ENCODE measurements around the gene PPM1A.

PPM1A gene

DNA sequence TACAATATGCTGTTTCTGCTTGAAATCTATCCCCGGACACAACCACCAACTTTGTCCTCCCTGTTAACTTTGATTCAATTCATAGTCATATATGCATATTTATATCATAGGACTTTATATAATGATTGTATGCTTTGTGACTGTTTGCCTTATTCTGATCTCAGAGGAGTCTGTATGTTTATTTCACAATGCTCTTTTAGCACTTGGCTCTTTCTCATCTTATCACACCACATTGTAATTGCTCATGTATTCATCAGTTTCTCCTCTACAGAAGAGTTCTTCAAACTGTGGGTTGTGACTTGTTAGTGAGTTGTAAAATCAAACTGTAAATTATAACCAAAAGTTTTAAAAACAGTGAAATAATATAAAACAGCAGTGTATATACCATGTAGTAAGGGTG lies 21.7 kb upstream of the PPM1A start:
- DNase-seq, result no peak

GRCh38 chr14:60229614-60230013 lies 19.4 kb upstream of the PPM1A start:
- no peak for DNase-seq

DNA sequence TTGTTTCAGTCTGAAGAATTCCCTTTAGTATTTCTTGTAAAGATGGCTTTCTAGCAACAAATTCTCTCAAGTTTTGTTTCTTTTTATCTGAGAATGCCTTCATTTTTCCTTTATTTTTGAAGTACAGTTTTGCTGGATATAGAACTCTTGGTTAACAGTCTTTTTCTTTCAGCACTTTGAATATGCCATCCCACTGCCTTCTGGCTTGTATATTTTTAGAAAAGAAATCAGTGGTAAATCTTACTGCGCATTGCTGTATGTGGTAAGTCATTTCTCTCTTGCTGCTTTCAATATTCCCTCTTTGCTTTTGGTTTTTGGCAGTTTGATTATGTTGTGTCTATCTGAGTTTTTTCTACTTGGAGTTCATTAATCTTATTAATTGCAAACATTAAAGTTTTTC lies 16.8 kb upstream of the PPM1A start:
- DNase-seq, result no peak

DNA sequence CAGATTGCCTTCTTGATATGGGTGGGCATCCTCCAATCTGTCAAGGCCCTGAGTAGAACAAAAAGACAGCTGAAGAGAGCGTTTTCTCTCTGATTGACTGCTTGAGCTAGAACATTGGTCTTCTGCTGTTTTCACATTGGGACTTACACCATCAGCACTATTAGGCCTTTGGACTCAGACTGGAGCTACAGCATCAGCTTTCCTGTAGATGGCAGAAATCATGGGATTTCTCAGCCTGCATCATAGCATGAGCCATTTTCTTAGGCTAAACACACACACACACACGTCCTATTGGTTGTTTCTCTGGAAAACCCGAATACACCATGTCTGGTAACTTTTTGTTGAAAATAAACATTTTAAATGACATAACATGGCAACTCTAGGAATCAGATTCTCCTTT lies 15.8 kb upstream of the PPM1A start:
- no peak for DNase-seq

DNA sequence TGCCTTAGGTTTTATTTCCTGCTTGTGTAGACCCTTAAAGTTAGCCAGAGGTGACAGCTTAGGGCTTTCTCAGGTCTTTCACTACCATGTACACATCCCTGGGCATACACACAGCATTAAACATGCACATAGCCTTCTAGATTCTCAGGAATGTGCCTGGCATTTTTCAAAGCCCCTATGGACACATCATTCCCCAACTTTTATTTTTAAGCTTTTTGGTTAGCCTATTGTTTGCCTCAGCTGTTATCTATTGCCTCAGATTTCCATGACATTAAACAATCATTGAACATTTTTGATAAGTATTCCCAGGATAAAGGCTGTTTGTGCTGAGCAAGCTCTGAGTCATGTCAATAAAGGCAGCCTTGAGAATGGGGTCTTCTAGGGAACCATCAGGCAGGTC lies 15.1 kb upstream of the PPM1A start:
- DNase-seq, result no peak

DNA sequence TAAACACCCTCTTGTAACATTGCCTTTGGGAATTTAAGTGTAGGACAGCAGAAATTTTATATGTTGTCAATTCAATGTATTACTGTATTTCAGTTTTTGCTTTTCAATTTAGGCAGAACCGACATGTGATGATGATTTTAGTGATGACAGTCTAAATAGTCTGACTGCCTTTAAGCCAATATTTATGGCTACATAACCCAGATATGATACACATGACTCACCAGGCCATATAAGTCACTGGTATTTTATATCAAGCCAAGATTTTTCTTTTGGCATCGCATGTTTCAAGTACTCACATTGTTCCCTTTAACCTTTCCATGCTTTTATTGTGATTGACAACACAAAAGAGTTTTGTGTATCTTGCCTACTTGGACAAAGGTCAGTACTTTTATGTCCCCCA lies 13.6 kb upstream of the PPM1A start:
- no peak for DNase-seq

- no peak for DNase-seq
Measured at GRCh38 chr14:60238955-60239354, 10.1 kb upstream of the PPM1A start.

GRCh38 chr14:60240139-60240856 lies 8.7 kb upstream of the PPM1A start:
- DNase-seq, result no peak

GRCh38 chr14:60241091-60241490 lies 7.9 kb upstream of the PPM1A start:
- DNase-seq, result no peak

- DNase-seq, result no peak
Measured at GRCh38 chr14:60242429-60242828, 6.6 kb upstream of the PPM1A start.

DNA sequence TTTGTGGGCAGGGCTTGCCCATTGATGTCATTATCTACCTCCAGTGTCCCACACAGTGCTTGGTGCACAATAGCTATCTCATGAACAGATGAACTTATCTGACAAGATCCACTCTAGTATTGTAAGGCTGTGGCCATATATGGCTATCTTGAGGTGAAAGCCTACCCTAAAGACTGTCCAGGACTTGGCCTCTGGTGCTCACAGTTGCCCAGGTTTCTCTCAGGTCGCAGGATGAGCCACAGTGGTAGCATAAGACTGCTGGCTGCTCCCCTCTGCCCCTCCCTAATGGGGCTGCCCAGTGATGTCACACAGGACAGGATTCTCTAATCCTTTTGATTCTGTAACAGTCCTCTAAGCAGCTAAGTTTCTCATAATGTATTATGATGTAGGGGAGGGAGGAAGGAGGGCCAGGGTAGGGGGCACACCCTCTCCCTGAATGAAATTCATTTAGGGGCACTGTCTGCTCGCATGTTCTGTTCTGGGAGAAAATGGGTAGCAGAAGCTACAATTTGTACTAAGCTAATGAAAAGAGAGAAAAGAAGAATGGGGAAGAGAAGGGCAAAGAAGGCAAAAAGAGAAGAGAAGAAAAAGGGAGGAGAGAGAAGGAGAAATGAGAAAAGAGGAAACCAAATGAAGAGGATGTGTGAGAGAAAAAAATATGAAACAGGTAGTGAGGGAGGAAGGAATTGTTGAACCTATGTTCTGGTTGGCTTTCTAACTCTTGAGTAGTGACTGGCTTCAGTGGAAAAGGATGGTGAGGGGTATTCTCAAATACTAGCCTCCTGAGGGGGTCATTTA lies 3.4 kb upstream of the PPM1A start:
- DNase-seq, result peak; percentile 19

DNA sequence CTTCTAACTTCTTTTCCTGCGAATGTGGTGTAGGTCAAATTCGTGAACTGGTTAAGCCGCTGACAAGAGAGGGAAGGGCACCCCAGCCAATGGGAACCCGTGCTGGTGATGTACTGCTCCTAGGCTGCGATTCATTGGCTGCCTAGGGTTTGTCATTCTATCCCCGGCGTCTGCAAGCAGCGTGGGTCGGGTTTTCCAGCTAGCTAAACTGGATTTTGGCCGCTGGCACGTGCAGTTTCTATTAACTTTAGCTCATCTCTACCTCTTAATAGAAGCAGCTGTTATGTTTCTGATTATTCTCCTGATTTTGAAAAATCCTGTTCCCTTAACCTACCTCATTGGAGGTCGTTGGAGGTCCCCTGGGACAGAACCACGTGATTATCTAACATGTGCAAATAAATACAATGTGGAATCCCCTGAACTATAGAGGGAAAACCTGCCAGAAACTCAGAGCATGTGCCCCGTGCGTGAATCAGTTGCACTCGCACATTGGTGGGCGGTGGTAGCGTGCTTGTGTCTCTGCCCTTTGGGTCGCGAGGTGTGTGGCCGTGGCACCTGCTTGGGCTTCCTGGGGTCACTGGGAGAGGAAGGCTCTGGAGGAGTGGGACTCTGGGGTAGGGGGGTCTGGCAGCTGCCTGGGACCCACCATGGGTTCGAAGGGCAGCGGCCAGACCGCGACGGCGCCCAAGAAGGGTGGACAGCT lies 876 bp upstream of the PPM1A start:
- peak; percentile 78 for DNase-seq

DNA sequence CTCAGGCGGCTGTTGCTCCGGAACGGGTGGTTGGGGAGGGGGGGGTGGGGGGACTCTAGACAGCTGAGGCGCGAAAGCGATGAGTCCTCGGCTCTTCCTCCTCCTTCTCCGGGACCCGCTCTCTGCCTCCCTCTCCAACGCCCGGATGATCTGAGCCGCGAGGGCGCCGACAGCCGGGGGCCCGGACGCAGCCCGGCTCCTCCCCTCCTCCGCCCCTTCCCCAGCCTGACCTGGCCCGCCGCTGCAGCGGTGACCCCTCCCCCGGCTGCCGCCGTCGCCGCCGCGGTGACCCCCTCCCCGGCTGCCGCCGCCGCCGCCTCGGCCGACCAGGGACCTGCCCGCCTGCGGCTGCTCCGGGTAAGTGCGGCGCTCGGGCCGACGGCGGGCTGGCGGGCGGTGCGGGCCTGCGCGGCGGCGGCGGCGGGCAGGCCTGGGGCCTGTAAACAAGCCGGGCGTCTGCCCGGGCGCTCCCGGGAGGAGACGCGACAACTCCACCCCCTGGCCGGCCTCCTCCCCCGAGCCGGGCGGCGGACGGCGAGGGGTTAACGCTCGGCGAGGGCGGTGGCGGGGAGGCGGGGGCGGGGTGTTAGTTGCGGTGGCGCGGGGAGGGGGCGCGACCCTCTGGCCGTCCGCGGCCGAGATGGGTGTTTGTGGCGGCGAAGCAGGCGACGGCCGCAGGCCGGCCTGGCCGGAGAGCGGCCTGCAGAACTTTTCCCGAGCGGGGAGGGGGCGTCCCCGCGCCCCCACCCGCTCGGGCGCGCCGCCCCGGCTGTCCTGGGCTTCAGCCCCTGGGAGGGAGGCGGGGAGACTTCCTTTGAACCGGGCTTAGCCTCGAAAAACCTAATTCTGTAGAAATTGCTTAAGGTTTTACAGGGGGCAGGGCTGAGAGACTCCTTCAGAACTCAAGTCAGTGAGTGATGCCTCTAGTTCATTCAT lies 568 bp downstream of the PPM1A start:
- peak; percentile 69 for DNase-seq

- no peak for DNase-seq
Measured at GRCh38 chr14:60250257-60251035, 1.4 kb downstream of the PPM1A start.

GRCh38 chr14:60251877-60252276 lies 2.9 kb downstream of the PPM1A start:
- DNase-seq, result no peak

- DNase-seq, result no peak
Measured at GRCh38 chr14:60252630-60253029, 3.6 kb downstream of the PPM1A start.

DNA sequence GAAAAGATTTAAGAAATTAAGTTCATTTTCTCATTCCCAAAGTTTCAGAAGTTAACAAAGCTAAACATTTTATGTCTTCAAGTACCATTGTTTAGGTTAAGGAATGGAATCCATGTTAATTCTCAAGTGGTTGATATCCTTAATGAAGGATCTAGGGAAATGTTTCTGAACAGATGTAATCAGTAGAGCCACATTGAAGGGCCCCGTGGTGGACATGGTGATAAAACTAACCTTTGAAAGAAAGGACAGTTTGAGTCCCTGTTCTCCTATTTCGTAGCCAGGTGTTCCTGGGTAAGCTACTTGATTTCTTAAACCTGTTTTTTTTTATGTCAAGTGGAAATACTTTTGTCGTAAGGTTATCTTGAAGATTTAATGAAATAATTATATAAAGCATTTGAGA lies 4.6 kb downstream of the PPM1A start:
- DNase-seq, result no peak

- DNase-seq, result no peak
Measured at GRCh38 chr14:60254176-60254575, 5.2 kb downstream of the PPM1A start.

DNA sequence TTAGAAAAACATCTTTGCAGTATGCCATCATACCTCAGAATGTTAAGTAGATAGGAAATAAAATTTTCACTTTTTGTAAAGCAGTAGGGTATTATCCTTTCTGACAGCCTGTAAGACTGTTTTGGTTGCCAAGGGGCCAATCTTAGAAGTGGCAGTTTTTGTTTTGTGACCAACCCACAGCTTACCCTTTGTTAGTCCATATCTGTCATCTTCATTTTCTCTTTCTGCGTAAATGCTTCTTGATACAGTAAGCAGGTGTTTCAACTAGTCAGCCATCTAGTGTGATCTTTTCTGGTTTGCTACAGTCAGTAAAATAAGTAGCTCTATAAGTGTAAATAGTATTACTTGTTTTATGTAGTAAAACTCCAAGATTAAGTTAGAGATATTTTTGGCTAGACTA lies 8.8 kb downstream of the PPM1A start:
- DNase-seq, result no peak

DNA sequence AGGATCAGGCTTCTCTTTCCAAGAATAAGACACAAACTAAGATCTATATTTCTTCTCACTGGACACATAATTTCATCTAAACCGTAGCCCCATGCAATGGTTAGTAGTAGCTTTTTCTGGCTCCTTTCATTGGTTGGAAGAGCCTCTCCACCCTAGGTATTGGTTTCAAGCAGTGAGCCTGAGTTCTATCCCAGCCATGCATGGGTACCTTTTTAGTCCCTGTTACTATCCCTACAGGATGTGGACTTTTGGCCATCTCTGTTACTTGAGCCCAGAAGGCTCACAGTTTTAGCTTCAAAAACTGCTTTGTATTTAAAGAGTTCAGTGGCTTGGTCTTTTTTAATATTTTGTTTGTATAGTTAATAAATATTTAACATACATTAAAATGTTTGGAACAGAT lies 16.1 kb downstream of the PPM1A start:
- no peak for DNase-seq

DNA sequence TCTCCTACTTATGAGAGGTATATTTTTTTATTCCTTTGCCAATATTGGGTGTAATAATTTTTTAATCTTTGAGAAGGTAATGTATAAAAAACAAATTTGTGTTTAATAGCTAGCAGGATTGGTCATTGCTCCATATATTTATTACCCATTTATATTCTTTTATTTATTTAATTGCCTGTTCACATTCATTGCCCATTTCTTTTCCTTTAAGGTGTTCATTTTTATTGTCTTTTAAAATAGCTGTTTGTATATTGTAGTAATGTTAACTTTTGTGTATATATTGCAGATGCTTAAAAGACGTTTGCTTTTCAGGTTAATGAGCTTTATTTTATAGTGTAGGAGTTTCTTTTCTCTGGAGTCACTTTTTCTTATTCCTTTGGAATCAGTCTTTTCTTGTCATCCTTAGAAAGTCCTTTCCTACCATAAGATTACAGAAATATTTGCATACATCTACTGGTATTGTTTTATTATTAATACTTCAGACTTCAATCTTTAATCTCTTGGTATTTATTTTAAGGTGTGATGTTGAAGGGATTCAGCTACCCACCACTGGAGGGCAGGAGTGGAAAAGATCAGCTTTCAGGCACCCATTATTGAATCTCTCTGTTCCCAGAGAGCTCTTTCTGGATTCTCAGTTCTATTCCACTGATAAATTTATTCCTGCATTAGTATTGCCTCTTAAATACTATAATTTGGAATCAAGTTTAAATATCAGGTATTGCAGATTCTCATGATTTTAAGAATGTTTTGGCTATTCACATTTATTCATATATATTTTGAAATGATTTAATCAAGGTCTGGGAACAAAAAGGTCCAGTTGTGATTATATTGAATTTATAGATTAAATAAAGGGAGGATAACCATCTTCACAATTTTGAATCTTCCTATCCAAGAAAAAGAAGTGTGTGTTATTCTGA lies 17.3 kb downstream of the PPM1A start:
- DNase-seq, result no peak

Data from stimulated activated CD4-positive, alpha-beta T cell treated with anti-CD3 and anti-CD28 coated beads, Interleukin-4, amount 100 ng/mL, for 1 hour (primary cell).